WERI-Rb-1 (cell line): ENCODE data around the gene RPL11.
A peak's percentile ranks its signal among the peaks of the same experiment; 100 is the strongest.
"Not testable (repeated sequence)": the region's sequence is repeated elsewhere in the genome, so short reads cannot be mapped to it uniquely, and the experiment has no call there.

Experiments used
- DNase-seq: peaks from one replicate; pipeline ENCODE4 v3.0.0-alpha.2; 2020
- H3K27ac ChIP-seq: fragments of 250-450 bp; sonication (Bioruptor Pico); 2 replicates; pipeline ENCODE4 v1.5.1; 2020; ENCODE audit warnings: mild to moderate bottlenecking, moderate library complexity
- H3K27me3 ChIP-seq: fragments of 250-450 bp; sonication (Bioruptor Pico); 2 replicates; pipeline ENCODE4 v1.5.1; 2021; ENCODE audit warnings: mild to moderate bottlenecking, low read depth, moderate library complexity; ENCODE audit not compliant: insufficient read depth, severe bottlenecking
- H3K36me3 ChIP-seq: fragments of 250-450 bp; sonication (Bioruptor Pico); 2 replicates; pipeline ENCODE4 v1.5.1; 2020; ENCODE audit warnings: mild to moderate bottlenecking, moderate library complexity
- H3K4me3 ChIP-seq: 2 replicates; pipeline ENCODE4 v1.5.1; 2011; ENCODE audit warnings: low read depth, mild to moderate bottlenecking, control low read depth, low read length
- H3K9me3 ChIP-seq: fragments of 250-450 bp; sonication (Bioruptor Pico); 2 replicates; pipeline ENCODE4 v1.5.1; 2021; ENCODE audit warnings: mild to moderate bottlenecking, moderate library complexity; ENCODE audit not compliant: severe bottlenecking
- TF ChIP-seq, protein P1 (sequence below): IDR thresholded peaks from 2 replicates; pipeline ENCODE4 v1.5.1; 2011; ENCODE audit warnings: low read depth, mild to moderate bottlenecking, control low read depth, inconsistent platforms, low read length

The RPL11 gene

DNA sequence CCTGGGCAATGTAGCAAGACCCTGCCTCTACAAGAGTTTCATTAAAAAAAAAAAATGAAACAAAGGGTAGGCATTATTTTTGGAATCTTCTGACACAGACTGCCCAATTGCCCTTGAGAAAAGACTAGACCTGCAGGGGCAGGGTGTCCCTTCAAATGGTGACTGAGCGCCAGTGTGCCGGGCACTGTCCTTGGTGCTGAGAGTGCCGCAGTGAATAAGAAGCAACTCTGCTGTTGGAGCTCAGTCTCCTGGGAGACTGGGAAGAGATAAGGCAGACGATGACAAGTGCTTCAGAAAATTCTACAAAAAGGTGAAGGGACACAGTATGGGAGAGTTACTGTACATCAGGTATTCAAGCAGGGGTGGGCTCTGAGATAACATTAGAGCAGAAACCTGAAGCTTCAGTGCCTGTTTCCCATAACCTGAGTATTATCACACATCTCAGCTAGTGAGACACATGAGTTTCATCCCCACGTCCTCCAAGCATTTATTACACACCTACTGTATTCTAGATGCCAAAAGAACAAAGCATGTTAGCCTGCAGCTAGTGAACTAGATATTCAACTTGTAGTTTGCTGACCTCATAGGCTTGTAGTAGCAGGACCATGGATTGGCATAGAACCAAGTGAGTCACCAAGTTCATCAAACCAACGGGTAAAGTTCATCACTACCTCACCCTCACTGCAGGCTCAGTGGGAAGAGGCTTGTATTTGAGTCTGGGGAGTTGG is 18.4 kb upstream of the RPL11 start:
- Histone ChIP-seq H3K27me3 (no peaks in the 10 kb centered on the region), H3K27ac (no peak overlapping the region), H3K36me3 (no peaks in the 10 kb centered on the region), H3K4me3 (no peak overlapping the region), H3K9me3 (no peaks in the 10 kb centered on the region)
- DNase-seq: no peak
- TF ChIP-seq, protein P1, sequence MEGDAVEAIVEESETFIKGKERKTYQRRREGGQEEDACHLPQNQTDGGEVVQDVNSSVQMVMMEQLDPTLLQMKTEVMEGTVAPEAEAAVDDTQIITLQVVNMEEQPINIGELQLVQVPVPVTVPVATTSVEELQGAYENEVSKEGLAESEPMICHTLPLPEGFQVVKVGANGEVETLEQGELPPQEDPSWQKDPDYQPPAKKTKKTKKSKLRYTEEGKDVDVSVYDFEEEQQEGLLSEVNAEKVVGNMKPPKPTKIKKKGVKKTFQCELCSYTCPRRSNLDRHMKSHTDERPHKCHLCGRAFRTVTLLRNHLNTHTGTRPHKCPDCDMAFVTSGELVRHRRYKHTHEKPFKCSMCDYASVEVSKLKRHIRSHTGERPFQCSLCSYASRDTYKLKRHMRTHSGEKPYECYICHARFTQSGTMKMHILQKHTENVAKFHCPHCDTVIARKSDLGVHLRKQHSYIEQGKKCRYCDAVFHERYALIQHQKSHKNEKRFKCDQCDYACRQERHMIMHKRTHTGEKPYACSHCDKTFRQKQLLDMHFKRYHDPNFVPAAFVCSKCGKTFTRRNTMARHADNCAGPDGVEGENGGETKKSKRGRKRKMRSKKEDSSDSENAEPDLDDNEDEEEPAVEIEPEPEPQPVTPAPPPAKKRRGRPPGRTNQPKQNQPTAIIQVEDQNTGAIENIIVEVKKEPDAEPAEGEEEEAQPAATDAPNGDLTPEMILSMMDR: no peak

DNA sequence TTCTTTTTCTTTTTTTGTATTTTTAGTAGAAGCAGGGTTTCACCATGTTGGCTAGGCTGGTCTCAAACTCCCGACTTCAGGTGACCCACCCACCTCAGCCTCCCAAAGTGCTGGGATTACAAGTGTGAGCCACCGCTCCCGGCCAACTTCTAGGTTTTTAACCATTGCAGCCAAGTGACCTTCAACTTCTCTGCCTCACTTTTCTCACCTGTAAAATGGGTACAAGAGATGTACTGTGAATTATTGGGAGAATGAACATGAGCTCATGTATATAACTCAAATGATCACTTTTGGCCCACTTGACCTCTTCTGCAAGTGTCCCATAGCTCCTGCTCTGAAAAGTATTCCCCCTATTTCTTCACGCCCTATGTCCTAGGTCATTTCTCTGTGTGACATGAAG is 11.8 kb upstream of the RPL11 start:
- Histone ChIP-seq H3K9me3 (no peaks in the 10 kb centered on the region), H3K27me3 (no peaks in the 10 kb centered on the region), H3K27ac (no peak overlapping the region), H3K36me3 (no peaks in the 10 kb centered on the region), H3K4me3 (no peak overlapping the region)
- TF ChIP-seq, protein P1: no peak
- DNase-seq: no peak

DNA sequence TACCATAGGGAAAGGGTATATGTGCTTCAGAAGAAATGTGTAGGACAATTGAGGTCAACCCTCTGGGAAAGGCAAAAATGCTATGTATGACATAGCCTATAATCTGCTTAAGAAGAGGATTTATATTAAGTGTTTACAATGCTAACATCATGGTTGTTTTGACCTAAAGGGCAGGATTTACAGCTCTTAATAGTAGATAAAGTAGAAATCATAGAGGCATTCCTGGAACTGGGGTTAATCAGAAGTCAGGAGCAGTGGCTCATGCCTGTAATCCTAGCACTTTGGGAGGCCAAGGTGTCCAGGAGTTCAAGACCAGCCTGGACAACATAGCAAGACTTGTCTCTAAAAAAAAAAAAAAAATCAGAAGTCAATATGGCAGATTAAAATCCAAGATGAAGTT is 8.7 kb upstream of the RPL11 start:
- H3K27me3 ChIP-seq: no peaks in the 10 kb centered on the region
- no peak overlapping the region for H3K27ac ChIP-seq
- no peak overlapping the region for H3K4me3 ChIP-seq
- no peaks in the 10 kb centered on the region for H3K36me3 ChIP-seq
- TF ChIP-seq, protein P1: no peak
- no peaks in the 10 kb centered on the region for H3K9me3 ChIP-seq
- no peak for DNase-seq

DNA sequence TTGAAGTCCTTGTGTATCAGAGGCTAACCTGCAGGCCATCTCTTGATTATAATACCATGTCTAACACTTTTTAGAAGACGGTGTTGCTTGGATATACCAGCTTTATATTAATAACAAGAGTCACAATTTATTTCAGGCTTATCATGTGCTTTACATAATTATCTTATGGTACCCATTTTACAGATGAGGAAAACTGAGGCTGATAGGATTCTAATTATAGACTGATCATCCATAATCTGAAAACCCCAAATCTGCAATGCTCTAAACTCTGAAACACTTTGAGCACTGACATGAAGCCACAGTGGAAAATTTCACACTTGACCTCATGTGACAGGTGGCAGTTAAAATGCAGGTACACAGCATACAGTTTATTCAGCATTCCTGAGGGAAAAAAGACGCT is 7.2 kb upstream of the RPL11 start:
- no peak for DNase-seq
- Histone ChIP-seq H3K27me3 (no peaks in the 10 kb centered on the region), H3K9me3 (peaks cover 3% of the 10 kb centered on the region), H3K27ac (no peak overlapping the region), H3K4me3 (no peak overlapping the region), H3K36me3 (no peaks in the 10 kb centered on the region)
- TF ChIP-seq, protein P1: no peak

DNA sequence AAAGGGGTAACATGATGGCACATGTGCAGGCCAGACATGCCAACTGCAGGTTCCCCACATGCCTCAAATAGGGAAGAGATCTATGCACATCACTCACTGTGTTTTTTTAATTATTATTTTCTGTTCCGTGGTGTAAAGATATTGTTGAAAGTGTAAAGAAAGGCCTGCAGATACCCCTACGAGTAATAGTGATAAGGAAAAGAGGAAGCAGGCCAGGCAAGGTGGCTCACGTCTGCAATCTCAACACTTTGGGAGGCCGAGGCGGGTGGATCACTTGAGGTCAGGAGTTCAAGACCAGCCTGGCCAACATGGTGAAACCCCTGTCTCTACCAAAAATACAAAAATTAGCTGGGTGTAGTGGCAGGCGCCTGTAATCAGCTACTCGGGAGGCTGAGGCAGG is 6.4 kb upstream of the RPL11 start:
- DNase-seq, H3K27ac ChIP-seq, H3K9me3 ChIP-seq, H3K27me3 ChIP-seq, H3K4me3 ChIP-seq, H3K36me3 ChIP-seq: not testable (repeated sequence)

DNA sequence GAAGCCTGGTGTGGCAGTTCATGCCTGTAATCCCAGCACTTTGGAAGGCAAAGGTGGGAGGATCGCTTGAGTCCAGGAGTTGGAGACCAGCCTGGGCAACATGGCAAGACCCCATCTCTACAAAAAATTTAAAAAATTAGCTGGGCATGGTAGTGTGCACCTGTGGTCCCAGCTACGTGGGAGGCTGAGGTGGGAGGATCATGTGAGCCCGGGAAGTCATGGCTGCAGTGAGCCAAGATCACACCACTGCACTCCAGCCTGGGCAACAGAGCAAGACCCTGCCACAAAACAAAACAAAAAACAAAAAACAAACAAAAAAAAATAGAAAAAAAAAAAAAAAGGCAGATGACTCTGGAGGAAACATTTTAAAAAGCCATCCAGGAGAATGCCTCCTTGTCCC is 3.9 kb upstream of the RPL11 start:
- not testable (repeated sequence) for H3K27ac ChIP-seq, H3K27me3 ChIP-seq, H3K36me3 ChIP-seq, H3K4me3 ChIP-seq, DNase-seq, H3K9me3 ChIP-seq

DNA sequence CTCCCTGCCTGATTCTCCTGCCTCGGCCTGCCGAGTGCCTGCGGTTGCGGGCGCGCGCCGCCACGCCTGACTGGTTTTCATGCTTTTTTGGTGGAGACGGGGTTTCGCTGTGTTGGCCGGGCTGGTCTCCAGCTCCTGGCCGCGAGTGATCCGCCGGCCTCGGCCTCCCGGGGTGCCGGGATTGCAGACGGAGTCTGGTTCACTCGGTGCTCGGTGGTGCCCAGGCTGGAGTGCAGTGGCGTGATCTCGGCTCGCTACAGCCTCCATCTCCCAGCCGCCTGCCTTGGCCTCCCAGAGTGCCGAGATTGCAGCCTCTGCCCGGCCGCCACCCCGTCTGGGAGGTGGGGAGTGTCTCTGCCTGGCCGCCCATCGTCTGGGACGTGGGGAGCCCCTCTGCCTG is 3.3 kb upstream of the RPL11 start:
- not testable (repeated sequence) for H3K4me3 ChIP-seq, H3K9me3 ChIP-seq, H3K27me3 ChIP-seq, H3K27ac ChIP-seq
- DNase-seq: peak; percentile 34
- H3K36me3 ChIP-seq: peaks cover 15% of the 10 kb centered on the region
